ENCODE data around the gene PHF21B. TPM values are rescaled to one million over a fixed set of nuclear protein-coding genes. Genes with fewer than 3 reads are reported as not detected.

Gene PHF21B
- total RNA-seq, 2 experiments from 2014 or later: 0.92 to 1.1 TPM

GRCh38 chr22:44988671-44989070 is 21.1 kb downstream of the PHF21B start:
- no peak overlapping the region for H3K27ac Mint-ChIP-seq

DNA sequence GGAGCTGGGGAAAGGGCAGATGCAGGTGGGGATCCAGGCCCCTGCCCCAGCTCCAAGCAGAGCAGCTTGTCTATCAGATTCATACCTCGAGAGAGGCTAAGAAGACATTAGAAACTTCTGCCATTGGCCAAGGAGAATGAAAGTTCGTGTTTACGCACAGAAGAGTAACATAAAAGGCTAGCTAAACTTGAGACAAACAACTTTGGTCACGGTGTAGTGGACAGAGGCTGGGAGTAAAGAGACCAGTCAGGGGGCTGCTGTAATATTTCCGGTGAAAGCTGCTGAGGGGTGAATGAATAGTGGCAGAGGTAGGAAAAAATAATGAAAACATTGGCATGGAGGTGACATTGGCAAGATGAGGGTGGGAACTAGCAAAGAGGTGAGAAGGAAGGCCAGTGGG is 22.9 kb downstream of the PHF21B start:
- intact Hi-C loops (cut with micrococcal nuclease): no loop called here
- ChIA-PET CTCF (no interaction called here), POLR2A (interaction anchor here (0.7 kb wide), 1 partner anchor 194 kb away, joined by 3 read pairs; no protein-coding TSS in a partner anchor)
- Mint-ChIP-seq H3K4me3 (no peak overlapping the region), H3K27ac (no peak overlapping the region), H3K36me3 (ENCODE audit: low read depth) (no peaks in the 10 kb centered on the region), H3K27me3 (peaks cover 7% of the 10 kb centered on the region), H3K9me3 (peaks cover 4% of the 10 kb centered on the region), H3K4me1 (ENCODE audit: low read depth) (no peaks in the 10 kb centered on the region)
- DNase-seq (no peak), ATAC-seq (no peak)
- no peak for TF ChIP-seq CTCF (IDR thresholded peaks at IDR 0.05)

More at GRCh38 chr22:44988671-44989070, 21.1 kb downstream of the PHF21B start:
- no peaks in the 10 kb centered on the region for H3K4me1 Mint-ChIP-seq (ENCODE audit: low read depth)
- no peak for TF ChIP-seq CTCF (IDR thresholded peaks at IDR 0.05)
- ATAC-seq: no peak
- peaks cover 7% of the 10 kb centered on the region for H3K27me3 Mint-ChIP-seq
- ChIA-PET POLR2A (no interaction called here), CTCF (no interaction called here)
- H3K4me3 Mint-ChIP-seq: no peak overlapping the region
- peak; percentile 11 for DNase-seq
- H3K36me3 Mint-ChIP-seq (ENCODE audit: low read depth): no peaks in the 10 kb centered on the region
- intact Hi-C loops (cut with micrococcal nuclease): no loop called here
- peaks cover 4% of the 10 kb centered on the region for H3K9me3 Mint-ChIP-seq

GRCh38 chr22:44985906-44986527 is 23.8 kb downstream of the PHF21B start:
- TF ChIP-seq CTCF (IDR thresholded peaks at IDR 0.05): no peak
- no peak for ATAC-seq
- H3K9me3 Mint-ChIP-seq: peaks cover 4% of the 10 kb centered on the region
- POLR2A ChIA-PET: no interaction called here
- no peak for DNase-seq
- no peak overlapping the region for H3K4me3 Mint-ChIP-seq
- H3K27me3 Mint-ChIP-seq: peaks cover 7% of the 10 kb centered on the region
- H3K4me1 Mint-ChIP-seq (ENCODE audit: low read depth): no peaks in the 10 kb centered on the region
- CTCF ChIA-PET: no interaction called here
- H3K27ac Mint-ChIP-seq: no peak overlapping the region
- no peaks in the 10 kb centered on the region for H3K36me3 Mint-ChIP-seq (ENCODE audit: low read depth)
- intact Hi-C loops (cut with micrococcal nuclease): no loop called here

- Mint-ChIP-seq H3K4me1 (ENCODE audit: low read depth) (no peaks in the 10 kb centered on the region), H3K27me3 (peaks cover 2% of the 10 kb centered on the region), H3K4me3 (no peak overlapping the region), H3K27ac (no peak overlapping the region), H3K9me3 (peaks cover 4% of the 10 kb centered on the region), H3K36me3 (ENCODE audit: low read depth) (no peaks in the 10 kb centered on the region)
- DNase-seq: no peak
- no peak for ATAC-seq
- TF ChIP-seq CTCF (IDR thresholded peaks at IDR 0.05): no peak
- ChIA-PET CTCF (no interaction called here), POLR2A (no interaction called here)
- intact Hi-C loops (cut with micrococcal nuclease): no loop called here
These were observed 25.8 kb downstream of the PHF21B start for GRCh38 chr22:44983878-44984482.

GRCh38 chr22:44982445-44982844 is 27.4 kb downstream of the PHF21B start:
- ChIA-PET CTCF (no interaction called here), POLR2A (no interaction called here)
- intact Hi-C loops (cut with micrococcal nuclease): no loop called here
- no peak for ATAC-seq
- Mint-ChIP-seq H3K9me3 (peaks cover 4% of the 10 kb centered on the region), H3K36me3 (ENCODE audit: low read depth) (no peaks in the 10 kb centered on the region), H3K27ac (no peak overlapping the region), H3K27me3 (no peaks in the 10 kb centered on the region), H3K4me3 (no peak overlapping the region), H3K4me1 (ENCODE audit: low read depth) (no peaks in the 10 kb centered on the region)
- no peak for TF ChIP-seq CTCF (IDR thresholded peaks at IDR 0.05)
- DNase-seq: no peak

Data from activated CD8-positive, alpha-beta T cell treated with anti-CD3 and anti-CD28 coated beads for 36 hours (primary cell).